Activated CD8-positive, alpha-beta memory T cell treated with anti-CD3 and anti-CD28 coated beads for 4 hours (primary cell): ENCODE measurements around the gene UFL1.

ENCODE experiments used
- DNase-seq, 2 donors: peaks; one replicate each; pipeline ENCODE4 v3.0.0-alpha.2; 2020; ENCODE audit warnings: low read depth in 2 of 2

Gene UFL1

GRCh38 chr6:96575359-96575758, 53.8 kb downstream of the UFL1 start:
- no peak for DNase-seq

- no peak for DNase-seq
Measured at GRCh38 chr6:96576221-96576620, 54.6 kb downstream of the UFL1 start.

- no peak for DNase-seq
Measured at GRCh38 chr6:96582021-96582420, 60.4 kb downstream of the UFL1 start.

GRCh38 chr6:96582436-96582835, 60.8 kb downstream of the UFL1 start:
- DNase-seq, result no peak

- no peak for DNase-seq
Measured at GRCh38 chr6:96604420-96604819, 82.8 kb downstream of the UFL1 start.
